ENCODE results near the gene CACNA1D.

Gene CACNA1D

GRCh38 chr3:53830944-53831343 lies 336.5 kb downstream of the CACNA1D start:
- peak; percentile 43 for DNase-seq (ENCODE audit: low spot score)
- no peak overlapping the region for H3K27ac ChIP-seq
- no peak overlapping the region for H3K4me3 ChIP-seq
- no peak for TF ChIP-seq CTCF (IDR thresholded peaks at IDR 0.05)

- Histone ChIP-seq H3K4me3 (no peak overlapping the region), H3K27ac (no peak overlapping the region)
- no peak for DNase-seq (ENCODE audit: low spot score)
- TF ChIP-seq CTCF (IDR thresholded peaks at IDR 0.05): no peak
Measured at GRCh38 chr3:53833053-53833645, 338.7 kb downstream of the CACNA1D start.

- no peak for TF ChIP-seq CTCF (IDR thresholded peaks at IDR 0.05)
- no peak for DNase-seq (ENCODE audit: low spot score)
- H3K4me3 ChIP-seq: no peak overlapping the region
- H3K27ac ChIP-seq: no peak overlapping the region
Measured at GRCh38 chr3:53833700-53834099, 339.3 kb downstream of the CACNA1D start.

GRCh38 chr3:53834429-53835095 lies 340.2 kb downstream of the CACNA1D start:
- Histone ChIP-seq H3K27ac (no peak overlapping the region), H3K4me3 (no peak overlapping the region)
- no peak for TF ChIP-seq CTCF (IDR thresholded peaks at IDR 0.05)
- DNase-seq (ENCODE audit: low spot score): no peak

GRCh38 chr3:53835257-53835656 lies 340.8 kb downstream of the CACNA1D start:
- no peak for TF ChIP-seq CTCF (IDR thresholded peaks at IDR 0.05)
- DNase-seq (ENCODE audit: low spot score): no peak
- no peak overlapping the region for H3K27ac ChIP-seq
- H3K4me3 ChIP-seq: no peak overlapping the region

- no peak for TF ChIP-seq CTCF (IDR thresholded peaks at IDR 0.05)
- H3K27ac ChIP-seq: no peak overlapping the region
- no peak overlapping the region for H3K4me3 ChIP-seq
- no peak for DNase-seq (ENCODE audit: low spot score)
Measured at GRCh38 chr3:53836084-53836872, 341.9 kb downstream of the CACNA1D start.

Data from coronary artery (tissue), 2 donors.